Measurements from ENCODE around the gene FOXL3.
"Not testable (repeated sequence)": the region's sequence is repeated elsewhere in the genome, so short reads cannot be mapped to it uniquely, and the experiment has no call there.

FOXL3 gene

DNA sequence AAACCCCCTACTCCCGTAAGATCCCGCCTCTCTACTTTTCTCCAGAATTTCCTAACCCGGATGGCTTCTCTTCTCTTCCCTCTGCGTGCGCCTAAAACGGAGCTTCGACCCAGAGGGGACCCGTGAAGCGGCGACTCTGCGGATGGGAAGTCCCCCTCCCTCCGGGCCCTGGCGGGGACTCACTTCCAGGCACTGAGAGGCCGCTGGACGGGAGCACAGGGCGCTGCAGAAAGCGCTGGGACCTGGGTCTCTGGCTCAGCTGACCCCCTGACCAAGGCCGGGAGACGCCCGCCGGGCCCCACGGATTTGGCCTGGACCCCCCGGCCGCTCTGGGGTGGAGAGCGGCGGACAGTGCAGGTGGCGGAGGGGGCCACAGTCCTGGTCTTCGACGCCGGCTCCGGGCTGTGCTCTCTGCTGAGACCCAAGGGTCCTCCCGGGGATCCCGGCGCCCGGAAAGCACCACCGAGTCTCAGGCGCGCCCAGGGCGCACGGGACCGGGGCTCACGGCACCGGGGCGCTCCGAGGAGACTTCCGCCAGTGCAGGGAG lies 688 bp upstream of the FOXL3 start:
- DNase-seq (ENCODE audit: low read depth, low spot score), result no peak

DNA sequence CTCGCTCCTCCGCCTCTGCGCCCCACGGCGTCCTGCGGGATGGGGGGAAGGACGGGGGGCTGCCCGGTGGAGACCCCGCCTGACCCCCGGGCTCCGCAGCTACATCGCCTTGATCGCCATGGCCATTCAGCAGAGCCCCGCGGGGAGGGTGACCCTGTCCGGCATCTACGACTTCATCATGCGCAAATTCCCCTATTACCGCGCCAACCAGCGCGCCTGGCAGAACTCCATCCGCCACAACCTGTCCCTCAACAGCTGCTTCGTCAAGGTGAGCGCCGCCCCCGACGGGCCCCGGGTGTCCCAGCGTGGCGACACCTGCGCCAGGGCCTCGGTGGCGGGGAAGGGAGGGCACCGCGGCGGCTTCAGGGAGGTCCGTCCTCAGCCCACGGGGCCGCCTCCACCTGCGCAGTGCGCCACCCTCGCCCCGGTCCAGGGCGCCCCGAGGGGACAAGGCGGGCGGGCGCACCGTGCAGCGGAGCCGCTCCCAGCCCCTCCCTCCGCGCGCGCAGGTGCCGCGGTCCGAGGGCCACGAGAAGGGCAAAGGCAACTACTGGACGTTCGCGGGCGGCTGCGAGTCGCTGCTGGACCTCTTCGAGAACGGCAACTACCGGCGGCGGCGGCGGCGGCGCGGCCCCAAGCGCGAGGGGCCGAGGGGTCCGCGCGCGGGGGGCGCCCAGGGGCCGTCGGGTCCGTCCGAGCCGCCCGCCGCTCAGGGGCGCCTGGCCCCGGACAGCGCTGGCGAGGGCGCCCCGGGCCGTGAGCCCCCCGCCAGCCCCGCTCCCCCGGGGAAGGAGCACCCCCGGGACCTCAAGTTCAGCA lies 793 bp downstream of the FOXL3 start:
- no peak for DNase-seq (ENCODE audit: low read depth, low spot score)

DNA sequence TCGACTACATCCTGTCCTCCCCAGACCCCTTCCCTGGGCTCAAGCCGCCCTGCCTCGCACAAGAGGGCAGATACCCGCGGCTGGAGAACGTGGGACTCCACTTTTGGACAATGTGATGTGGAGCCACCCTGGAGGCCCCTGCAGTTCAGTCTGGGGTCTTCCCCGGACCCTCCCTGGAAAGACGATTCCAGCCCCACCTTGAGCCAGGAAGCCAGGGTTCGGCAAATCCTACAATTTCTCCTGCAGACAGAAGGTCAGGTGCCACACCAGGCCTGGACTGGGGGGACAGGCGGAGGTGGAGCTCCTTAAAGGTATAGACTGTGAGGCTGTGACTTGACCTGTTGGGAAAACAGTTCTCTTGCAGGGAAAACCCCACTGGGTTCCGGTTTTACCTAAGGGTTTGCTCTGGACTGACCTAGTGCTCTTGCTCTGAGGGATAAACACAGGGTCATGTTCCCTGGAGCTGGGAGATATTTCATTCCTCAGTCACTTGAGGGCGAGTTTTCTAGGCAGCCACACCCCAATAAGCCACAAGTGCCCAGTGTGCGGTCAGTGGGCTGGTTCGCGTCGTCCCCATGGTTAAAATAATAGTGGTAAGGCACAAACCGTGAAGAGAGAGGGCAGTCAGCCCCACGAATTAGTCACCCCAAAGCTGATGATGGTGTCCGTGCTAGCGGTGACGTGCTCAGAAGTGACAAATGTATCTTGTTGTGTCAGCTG lies 1.6 kb downstream of the FOXL3 start:
- DNase-seq (ENCODE audit: low read depth, low spot score), result no peak

GRCh38 chr7:292226-292625 lies 2.3 kb downstream of the FOXL3 start:
- no peak for DNase-seq (ENCODE audit: low read depth, low spot score)

DNA sequence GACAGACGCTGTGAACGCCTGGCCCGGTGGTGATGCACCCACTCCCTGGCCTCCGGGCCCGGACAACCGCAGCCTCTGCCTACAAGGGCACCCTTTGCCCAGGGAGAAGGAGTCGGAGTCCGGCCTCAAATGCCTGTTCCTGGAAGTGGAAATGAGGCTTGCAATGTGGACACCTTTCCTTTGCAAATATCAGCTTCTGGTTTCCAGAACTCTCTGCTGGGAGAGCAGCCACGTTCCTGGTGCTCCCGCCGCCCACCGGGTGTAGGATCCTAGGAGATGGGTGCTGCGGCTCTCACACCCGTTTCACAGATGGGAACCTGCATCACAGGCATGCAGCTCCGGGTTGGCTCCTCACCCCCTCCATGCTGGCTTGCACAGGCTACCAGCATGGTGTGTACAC lies 2.9 kb downstream of the FOXL3 start:
- no peak for DNase-seq (ENCODE audit: low read depth, low spot score)

GRCh38 chr7:293681-294439 lies 3.9 kb downstream of the FOXL3 start:
- DNase-seq (ENCODE audit: low read depth, low spot score), result no peak

DNA sequence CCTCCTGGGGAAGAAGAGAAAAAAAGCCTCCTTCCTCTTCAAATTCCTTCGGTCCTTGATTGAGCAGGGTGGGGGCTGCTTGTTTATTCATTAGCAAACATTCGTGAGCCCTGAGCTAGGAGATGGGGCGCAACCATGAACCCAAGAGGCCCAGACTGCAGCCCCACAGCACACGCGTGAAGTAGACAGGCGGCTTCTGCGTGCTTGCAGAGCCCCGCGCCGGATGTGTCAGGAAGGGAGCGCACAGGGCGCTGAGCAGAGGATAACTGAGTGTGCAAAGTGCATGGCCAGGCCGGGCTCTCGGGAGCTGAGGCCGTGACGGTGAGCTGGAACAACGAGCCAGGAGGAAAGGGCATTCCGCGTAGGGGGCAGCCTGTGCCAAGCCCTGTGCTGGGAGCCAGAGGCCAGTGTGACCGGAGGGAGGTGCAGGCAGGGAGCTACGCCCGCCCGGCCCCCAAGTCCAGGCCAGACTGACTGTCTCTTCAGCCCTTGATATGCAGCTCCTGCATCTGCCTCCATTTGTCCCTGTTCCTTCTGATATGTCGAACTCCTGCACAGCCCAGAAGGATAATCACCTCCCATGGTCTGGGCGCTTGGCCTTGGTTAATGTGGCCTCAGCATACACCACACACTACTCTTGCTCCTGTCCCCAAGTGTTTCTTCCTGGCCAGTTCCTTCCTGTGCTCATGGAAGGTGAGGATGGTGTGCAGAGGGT lies 4.6 kb downstream of the FOXL3 start:
- DNase-seq (ENCODE audit: low read depth, low spot score), result no peak

DNA sequence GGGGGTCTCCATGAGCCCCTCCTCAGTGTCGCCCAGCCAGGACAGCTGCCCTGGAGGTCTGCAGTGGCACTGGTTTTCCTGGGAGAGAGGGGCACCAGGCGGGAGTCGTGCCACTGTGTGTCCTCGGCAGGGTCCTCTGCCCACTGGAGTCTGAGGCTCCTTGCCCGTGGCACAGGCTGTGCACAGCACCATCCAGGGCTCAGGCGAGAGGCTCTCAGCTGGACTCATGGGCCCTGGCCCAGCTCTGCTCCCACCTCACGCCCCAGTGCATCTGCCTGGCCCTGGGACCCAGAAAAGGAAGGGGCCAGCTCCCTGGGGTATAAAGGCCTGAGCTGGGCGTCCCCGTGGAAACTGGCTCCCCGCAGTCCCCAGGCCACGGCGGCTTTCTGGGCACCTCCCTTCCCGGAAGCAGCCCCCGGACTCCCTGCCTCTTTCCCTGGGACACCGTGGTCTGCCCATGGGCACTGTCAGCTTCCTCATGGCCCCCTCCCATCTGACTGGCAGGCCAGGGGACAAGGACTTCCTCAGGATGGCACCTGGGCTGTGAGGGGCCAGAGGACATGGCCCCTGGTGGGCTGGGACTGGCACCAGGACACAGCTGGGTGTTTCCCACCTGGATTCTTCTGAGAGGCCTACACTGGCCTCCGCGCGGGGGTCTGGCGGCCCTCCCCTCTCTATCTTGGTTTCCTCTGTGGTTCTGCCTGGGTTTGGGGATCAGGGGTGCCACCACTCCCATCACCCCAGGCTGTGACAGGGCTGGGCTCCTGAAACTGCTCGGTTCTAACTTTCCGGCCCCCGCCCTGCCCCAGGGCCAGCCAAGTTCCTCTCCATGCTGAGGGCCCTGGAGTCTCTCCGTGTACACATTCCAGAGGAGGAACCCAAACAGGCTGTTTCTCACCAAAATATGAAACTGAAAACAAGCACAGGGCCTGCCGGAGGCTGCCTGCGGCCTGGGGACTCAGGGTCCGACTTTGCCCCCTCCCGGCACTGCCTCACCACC lies 5.5 kb downstream of the FOXL3 start:
- DNase-seq (ENCODE audit: low read depth, low spot score), result no peak

GRCh38 chr7:296373-296945 lies 6.5 kb downstream of the FOXL3 start:
- DNase-seq (ENCODE audit: low read depth, low spot score), result no peak

DNA sequence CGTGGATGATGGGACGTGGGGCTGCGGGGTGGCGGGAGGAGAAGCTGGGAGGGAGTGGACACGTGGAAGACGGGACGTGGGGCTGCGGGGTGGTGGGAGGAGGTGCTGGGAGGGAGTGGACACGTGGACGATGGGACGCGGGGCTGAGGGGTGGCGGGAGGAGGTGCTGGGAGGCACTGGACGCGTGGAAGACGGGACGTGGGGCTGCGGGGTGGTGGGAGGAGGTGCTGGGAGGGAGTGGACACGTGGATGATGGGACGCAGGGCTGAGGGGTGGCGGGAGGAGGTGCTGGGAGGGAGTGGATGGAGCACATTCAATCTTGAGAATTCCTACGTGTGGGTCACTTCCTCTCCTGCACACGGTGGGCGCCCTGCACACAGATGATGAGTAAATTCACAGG lies 7.2 kb downstream of the FOXL3 start:
- DNase-seq (ENCODE audit: low read depth, low spot score), result not testable (repeated sequence)

DNA sequence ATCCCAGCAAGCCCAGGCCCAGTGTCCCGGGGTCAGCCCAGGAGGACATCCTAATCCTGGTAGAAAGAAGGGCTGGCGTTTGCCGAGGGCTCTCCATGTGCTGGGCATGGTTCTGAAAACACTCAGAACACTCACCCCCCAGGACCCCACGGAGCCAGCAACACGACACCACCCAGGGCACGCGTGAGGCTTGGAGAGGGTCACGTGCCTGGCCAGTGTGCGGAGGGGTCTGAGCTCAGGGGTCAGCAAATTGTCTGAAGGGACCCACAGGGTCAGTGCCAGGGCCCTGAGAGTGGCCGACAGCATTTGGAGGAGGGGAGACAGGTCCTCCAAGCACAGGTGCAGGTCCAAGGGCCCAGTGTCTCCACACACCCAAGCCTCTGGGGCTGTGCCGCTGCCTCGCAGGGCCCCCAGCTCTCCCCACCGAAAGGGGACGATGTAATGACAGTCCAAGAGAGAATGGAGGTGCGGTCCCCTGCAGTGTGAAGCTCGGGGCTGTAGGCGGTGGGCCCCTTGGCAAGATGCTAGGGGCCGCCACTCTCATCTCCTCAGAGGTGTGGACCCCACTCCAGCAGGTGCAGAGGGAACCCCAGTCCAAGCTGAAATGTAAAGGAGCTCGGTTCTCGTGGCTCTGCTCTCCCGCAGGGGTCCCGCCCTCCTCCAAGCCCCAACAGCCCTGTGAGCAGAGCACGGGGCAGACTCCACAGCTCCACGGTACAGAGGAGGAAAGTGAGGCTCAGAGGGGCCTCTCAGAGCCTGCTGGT lies 7.8 kb downstream of the FOXL3 start:
- DNase-seq (ENCODE audit: low read depth, low spot score), result no peak

- DNase-seq (ENCODE audit: low read depth, low spot score), result no peak
Observed at GRCh38 chr7:298375-298702, 8.4 kb downstream of the FOXL3 start.

DNA sequence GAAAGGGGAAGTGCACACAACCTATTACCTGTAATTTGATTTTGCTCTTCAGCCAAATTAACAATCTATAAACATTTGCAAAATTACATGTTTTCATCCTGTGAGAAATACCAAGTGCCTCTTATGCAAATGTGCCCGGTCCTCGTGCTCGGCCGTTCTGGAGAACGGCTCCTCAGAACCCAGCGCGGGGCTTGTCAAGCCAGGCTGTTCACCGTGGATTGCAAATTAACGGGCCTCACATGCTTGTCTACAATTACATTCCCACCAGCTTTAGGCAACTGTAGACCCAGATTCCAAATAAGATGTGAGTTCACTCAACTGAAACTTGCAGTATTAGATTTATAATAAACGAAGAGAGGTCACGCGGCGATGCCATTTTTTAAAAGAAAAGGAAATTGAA lies 8.8 kb downstream of the FOXL3 start:
- DNase-seq (ENCODE audit: low read depth, low spot score), result no peak

DNA sequence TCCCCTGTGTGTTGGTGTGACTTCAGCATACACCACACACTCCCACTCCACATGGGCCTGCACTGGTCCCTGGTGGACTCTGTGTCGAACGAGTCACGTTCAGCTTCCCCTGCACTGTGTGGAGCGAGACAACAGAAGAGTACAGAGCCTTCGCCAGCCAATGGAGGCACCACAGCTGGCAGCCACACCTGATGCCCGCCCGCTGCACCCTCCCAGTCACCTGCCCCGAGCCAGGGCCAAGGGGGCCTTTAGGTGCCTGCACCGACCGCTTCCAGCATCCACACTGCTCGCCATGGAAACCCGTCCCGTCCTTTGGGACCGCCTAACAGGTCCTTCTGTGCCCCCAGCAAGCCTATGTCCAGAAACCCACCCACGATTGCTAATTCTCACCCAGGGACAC lies 9.2 kb downstream of the FOXL3 start:
- no peak for DNase-seq (ENCODE audit: low read depth, low spot score)

DNA sequence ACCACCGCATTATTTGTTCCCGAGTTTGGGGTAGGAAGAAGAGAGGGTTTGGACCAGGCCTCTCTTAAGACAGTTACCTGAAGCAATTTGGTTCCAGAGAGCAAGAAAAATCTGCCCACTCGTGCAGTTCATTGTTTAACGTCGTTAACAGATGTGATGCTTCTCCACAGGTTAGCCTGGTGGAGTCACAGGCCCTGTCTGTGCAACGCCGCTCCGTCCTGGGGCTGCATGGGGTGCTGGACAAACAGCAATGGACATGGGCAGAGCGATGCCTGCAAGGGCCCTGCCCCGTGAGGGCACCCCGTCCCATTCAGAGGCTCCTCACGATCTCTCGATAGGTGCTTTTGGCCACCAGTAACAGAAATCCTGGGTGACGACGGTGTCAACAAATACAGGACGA lies 9.7 kb downstream of the FOXL3 start:
- no peak for DNase-seq (ENCODE audit: low read depth, low spot score)

- no peak for DNase-seq (ENCODE audit: low read depth, low spot score)
Observed at GRCh38 chr7:300048-300447, 10.1 kb downstream of the FOXL3 start.

- DNase-seq (ENCODE audit: low read depth, low spot score), result no peak
Observed at GRCh38 chr7:300546-301290, 10.7 kb downstream of the FOXL3 start.

DNA sequence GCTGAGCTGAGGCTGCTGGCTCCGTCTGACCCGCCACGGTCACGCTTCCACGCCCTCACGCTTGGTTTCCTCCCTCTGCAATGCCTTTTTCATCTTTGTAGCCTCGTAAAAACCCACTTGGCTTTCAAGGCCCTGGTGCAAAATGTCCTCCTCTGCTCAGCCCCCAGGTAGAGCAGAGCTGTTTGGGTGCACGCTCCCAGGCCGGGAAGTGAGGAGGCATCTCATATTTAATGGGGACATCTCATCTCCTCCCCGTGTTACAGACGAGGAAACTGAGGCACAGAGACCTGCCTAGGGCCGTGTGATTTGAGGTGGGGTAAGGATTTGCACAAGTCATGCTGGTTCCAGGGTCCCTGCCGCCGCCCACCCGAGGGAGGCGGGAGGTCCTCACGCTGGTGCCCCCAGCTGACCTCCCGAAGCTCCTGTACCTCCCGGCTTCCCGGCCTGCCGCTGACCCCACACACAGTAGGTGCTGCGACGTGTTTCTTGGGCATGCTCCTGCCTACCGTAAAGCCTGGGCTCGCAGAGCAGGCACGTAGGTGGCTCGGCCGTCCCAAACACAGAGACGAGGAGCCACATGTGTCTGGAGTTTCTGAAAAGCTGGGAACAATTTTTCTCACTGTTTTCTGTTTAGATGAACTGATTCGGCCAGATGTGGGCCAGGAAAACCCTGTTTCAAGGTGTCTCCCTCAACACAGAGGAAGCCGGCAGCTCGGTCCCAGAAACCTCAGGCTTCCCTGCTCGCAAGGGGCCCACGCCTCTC lies 11.5 kb downstream of the FOXL3 start:
- no peak for DNase-seq (ENCODE audit: low read depth, low spot score)

Data from smooth muscle cell of the brain vasculature (primary cell).